Measurements from ENCODE around the gene DNAH8. TPM values are rescaled to one million over a fixed set of nuclear protein-coding genes. Genes with fewer than 3 reads are reported as not detected.
"Not testable (repeated sequence)": the region's sequence is repeated elsewhere in the genome, so short reads cannot be mapped to it uniquely, and the experiment has no call there.

Gene DNAH8
- under 1 TPM; 0.35 to 0.57 (median 0.39) TPM for polyA plus RNA-seq (ENCODE audit: insufficient read length in 4 of 4)

DNA sequence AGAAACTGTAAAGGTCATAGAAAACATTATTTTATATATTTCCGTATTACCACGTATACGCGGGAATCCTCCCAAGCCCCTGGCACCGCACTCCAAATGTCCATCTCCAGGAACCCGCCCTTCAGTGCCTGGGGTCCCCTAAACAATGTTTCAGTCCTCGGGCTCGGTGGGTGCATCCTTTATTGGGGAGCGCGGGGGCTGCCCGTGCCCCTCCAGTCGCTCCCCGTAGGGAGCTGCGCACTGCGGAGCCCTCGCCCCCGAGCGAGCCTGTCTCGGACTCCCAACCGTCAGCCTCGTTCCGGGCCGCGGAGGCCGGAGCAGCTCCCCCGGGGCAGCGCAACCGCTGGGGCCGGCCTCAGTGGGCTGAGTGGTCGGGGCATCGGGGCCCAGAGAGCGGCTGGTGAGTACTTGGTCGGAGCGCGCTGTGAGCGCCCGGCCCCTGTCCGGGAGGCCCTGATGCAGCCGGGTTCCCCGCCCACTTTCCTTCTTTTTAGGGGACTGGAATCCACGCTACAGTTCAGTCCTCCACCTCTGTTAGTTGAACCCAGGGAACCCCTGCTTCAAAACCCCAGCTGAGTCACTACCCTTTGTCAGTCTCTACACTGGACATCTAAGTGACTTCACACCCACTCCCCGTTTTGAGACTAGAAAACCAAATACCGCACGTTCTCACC, at the start of gene DNAH8:
DNAH8 (plus strand) TSS at position 296 of the 674 bp plus-strand sequence. CDS start 7,499 bp downstream, outside the sequence.
- no peak for DNase-seq (ENCODE audit: low read depth in 4 of 4, low spot score in 2 of 4)

DNA sequence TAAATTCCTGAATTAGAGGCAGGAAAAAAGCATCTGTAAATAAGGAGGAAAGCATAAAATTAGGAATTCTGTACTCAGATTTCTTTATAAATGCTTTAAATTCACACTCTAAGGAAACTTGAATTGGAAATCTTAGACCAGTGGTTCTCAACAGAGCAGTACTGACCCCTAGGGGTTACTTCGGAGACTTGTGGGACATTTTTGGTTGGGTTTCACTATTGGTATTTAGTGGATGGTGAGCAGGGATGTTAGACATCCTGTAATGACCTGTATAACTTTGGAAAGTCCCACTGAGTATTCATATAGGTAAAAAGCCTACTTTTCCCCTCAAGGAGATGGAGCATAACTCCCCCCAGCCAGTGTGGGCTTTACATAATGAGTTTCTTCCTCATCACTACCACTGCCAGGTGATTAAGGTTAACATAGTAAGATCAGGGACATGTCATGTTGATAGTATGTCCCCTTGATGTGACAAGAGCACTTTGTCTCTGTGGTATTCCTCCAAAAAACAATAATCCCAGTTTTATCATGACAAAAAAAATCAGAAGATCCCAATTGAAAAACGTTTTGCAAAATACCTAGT, 43.1 kb upstream of the DNAH8 start:
- DNase-seq (ENCODE audit: low read depth in 4 of 4, low spot score in 2 of 4): peak in 3 of 4 donors; percentile 2 to 31 (median 4)

DNA sequence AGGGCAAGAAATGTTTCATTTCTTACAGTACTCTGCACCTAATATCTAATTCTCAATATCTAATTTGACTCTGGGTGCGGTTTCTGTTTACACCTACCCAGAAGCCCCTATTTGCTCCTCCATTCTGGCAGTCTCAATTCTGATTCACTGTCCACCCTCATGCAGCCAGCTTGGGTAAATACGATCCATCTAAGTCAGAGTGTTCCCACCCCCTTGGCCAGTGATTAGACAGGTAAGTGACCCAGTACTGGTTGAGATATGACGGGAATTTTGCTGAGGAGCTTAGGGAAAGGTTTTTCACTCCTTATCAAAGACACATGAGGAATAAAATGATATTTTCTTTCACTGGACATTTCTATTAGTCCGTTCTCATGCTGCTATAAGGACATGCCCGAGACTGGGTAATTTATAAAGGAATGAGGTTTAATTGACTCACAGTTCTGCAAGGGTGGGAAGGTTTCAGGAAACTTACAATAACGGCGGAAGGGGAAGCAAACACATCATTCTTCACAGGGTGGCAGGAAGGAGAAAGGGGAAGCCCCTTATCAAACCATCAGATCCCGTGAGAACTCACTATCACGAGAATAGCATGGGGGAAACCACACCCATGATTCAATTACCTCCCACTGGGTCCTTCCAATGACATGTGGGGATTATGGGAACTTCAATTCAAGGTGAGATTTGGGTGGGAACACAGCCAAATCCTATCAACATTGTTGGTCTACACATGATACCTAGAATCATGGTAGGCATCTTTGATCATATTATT, 41.5 kb upstream of the DNAH8 start:
- DNase-seq (ENCODE audit: low read depth in 4 of 4, low spot score in 2 of 4): no peak

DNA sequence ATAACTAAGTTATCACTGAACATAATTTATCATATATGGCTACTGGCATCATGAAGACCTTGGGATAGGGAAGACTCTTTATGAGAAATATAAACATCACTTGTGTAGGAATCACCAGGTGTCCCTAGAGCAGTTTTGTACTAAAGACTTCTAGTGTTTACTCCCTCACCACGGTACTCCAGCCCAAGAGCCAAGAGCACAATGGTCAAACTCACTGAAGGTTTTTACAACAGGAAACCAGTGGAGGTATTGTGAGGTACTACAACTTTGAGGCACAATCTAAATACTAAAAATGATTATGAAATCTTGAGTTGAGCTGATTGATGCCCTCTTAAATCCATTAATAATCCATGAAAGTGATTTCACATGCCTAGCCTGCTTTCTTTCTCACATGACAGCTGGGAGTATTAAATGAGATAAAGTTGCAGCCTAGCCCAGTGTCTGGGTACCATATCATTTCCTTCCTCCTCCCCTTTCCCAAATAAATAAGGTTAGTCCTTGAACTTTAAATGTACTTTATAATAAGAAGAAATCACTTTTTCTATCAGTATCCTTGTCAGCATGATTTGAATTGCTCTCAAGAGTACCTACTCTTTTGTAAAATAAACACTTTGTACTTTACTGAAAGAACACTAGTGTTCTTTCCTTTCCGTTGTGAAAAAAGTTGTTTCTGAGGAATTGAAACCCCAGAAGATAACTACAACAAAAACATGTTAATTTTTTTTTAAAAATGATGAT, 38.7 kb upstream of the DNAH8 start:
- no peak for DNase-seq (ENCODE audit: low read depth in 4 of 4, low spot score in 2 of 4)

- DNase-seq (ENCODE audit: low read depth in 4 of 4, low spot score in 2 of 4): no peak
Measured at GRCh38 chr6:38676974-38677544, 38.1 kb upstream of the DNAH8 start.

DNA sequence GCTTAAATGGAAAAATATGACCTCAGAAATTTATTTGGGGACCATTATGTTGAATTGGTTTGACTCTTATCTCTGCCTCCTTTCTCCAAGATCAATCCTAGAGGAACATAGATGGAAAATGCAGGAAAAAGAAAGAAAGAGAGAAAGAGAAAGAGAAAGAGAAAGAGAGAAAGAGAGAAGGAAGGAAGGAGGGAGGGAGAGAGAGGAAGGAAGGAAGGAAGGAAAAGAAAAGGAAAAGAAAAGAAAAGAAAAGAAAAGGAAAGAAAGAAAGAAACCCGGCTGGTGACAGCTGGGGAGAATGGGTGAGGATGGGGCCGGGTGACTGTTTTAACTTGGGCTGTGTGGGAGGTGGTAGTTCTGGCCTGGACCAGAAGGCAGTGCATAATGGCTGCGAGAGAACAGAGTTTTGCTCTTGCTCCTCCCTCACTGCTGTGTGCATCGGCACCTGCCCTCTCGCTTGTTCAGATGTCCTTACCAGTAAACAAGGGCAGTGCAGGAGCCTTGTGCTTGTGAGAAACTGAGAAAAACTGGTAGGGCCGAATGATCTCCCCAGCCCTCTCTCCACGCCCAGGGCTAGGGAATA, 36.8 kb upstream of the DNAH8 start:
- no peak for DNase-seq (ENCODE audit: low read depth in 4 of 4, low spot score in 2 of 4)

DNA sequence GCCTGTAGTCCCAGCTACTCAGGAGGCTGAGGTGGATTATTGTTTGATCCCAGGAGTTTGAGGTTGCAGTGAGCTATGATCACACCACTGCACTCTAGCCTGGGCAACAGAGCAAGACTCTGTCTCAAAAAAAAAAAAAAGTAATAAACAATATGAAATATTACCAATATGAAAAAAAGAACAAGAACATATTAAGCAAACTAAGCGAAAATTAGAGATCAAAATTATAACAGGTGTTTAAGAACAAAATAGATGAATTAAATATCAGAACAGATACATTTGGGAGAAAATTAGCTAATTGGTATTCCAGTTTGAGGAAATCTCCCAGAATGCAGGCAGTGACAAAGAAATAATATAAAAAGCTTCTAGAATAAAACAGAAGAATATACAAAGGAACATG, 35.4 kb upstream of the DNAH8 start:
- no peak for DNase-seq (ENCODE audit: low read depth in 4 of 4, low spot score in 2 of 4)

- no peak for DNase-seq (ENCODE audit: low read depth in 4 of 4, low spot score in 2 of 4)
Measured at GRCh38 chr6:38681850-38682249, 33.3 kb upstream of the DNAH8 start.

GRCh38 chr6:38684237-38684636, 30.9 kb upstream of the DNAH8 start:
- DNase-seq (ENCODE audit: low read depth in 4 of 4, low spot score in 2 of 4): no peak

DNA sequence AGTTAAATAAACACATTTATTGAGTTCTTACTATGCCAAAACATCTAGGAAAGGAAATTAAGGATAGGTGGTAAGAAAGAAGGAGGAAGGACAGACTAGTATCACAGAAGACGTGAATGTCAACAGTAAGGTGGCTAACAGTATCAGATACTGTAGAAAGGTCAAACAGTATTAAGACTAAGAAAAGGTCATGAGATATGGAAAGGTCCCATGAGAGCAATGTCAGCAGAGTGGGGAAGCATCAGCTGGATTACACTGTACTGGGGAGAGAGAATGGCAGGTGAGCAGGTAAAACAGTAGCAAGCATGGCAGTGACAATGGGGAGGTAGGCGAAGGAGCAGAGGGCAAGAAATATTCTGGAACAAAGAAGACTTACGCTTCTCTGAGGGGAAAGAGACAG, 30.2 kb upstream of the DNAH8 start:
- DNase-seq (ENCODE audit: low read depth in 4 of 4, low spot score in 2 of 4): no peak

- DNase-seq (ENCODE audit: low read depth in 4 of 4, low spot score in 2 of 4): no peak
Measured at GRCh38 chr6:38686270-38687042, 28.7 kb upstream of the DNAH8 start.

- no peak for DNase-seq (ENCODE audit: low read depth in 4 of 4, low spot score in 2 of 4)
Measured at GRCh38 chr6:38687043-38687353, 28.1 kb upstream of the DNAH8 start.

DNA sequence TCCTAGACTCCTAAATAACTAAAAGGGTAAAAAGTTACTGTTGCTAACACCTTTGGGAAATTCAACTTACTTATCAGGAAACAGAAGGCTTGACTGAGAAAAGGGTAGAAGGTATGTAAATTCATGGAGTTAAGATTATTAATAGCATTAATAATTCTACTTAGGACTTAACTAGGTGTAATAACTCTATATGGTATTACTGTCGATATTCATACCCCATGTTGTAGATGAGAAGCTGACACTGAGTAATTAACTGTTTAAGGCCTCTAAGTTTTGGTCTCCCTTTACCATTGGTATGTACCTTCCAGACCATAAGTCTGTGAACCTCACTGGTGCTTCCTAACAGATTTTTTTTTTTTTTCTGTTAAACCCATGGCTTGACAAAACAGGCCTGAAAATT, 27.6 kb upstream of the DNAH8 start:
- no peak for DNase-seq (ENCODE audit: low read depth in 4 of 4, low spot score in 2 of 4)

- no peak for DNase-seq (ENCODE audit: low read depth in 4 of 4, low spot score in 2 of 4)
Measured at GRCh38 chr6:38688579-38689087, 26.5 kb upstream of the DNAH8 start.

DNA sequence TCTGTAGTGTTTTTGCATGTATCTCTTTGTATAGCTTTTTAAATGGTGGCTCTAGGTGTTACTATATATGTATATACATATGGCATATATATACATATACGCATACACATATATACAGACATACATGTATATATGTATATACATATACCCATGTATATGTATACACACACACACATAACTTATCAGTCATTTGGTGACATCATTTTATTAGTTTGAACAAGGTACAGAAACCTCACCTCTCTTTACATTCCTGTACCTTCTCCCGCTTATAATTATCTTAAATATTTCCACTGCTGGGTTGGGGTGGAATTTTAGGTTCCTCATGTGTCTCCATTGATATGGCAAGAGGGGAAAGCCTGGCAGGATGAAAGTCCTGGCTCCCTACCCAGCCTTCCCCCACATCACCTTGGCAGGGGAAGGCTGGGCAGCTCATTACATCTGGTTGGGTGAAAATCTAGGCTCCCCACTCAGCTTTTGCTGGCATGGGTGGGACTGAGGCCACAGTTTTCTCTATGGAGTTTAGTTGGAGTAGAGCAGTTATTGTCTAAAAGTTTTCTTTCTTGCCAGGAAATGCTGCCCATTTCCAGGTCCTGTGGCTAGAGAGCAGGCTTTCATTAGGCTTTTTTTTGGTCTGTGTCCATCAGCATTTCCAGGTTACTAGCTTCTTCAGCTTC, 19.7 kb upstream of the DNAH8 start:
- no peak for DNase-seq (ENCODE audit: low read depth in 4 of 4, low spot score in 2 of 4)

GRCh38 chr6:38695933-38696332, 19.2 kb upstream of the DNAH8 start:
- no peak for DNase-seq (ENCODE audit: low read depth in 4 of 4, low spot score in 2 of 4)

DNA sequence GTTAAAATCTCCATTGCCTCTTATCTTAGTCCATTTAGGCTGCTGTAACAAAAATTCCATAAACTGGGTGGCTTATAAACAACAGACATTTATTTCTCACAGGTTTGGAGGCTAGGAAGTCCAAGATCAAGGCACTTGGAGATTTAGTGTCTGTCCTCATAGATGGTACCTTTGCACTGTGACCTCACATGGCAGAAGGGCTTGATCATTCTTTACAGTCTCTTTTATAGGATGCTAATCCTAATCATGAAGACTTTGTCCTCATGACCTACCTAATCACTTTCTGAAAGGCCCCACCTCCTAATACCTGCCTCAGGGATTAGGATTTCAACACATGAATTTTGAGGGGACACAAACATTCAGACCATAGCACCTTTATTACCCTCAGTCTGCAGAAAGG, 18.8 kb upstream of the DNAH8 start:
- DNase-seq (ENCODE audit: low read depth in 4 of 4, low spot score in 2 of 4): no peak

- DNase-seq (ENCODE audit: low read depth in 4 of 4, low spot score in 2 of 4): no peak
Measured at GRCh38 chr6:38697846-38698245, 17.3 kb upstream of the DNAH8 start.

- DNase-seq (ENCODE audit: low read depth in 4 of 4, low spot score in 2 of 4): not testable (repeated sequence)
Measured at GRCh38 chr6:38699702-38700101, 15.4 kb upstream of the DNAH8 start.
